HepG2 (cell line): ENCODE data around the gene TTLL11. TPM values are rescaled to one million over a fixed set of nuclear protein-coding genes. Genes with fewer than 3 reads are reported as not detected.

Source experiments
- ATAC-seq: fragments of 200-7000 bp; cut with Tn5 transposase; 3 replicates; pipeline ENCODE4 v1.9.1; 2020; ENCODE audit warnings: mild to moderate bottlenecking, moderate library complexity
- BruUV-seq: library from RNA; stranded (reverse); fragments of 400-500 nt; replicated peaks from 2 replicates; lab custom pipeline; 2021; lab: Mats Ljungman, UMichigan
- CTCF ChIA-PET: fragments of 300-600 bp; formaldehyde crosslinking; extraction: SDS; loops from one replicate; lab custom pipeline; 2021; ENCODE audit warnings: low total read pairs, inconsistent platforms, low intra/inter-chr PET ratio; lab: Yijun Ruan, JAX
- POLR2A ChIA-PET: fragments of 350-600 bp; sonication (Branson Sonifier 250); formaldehyde crosslinking; loops from one replicate; lab custom pipeline; 2020; ENCODE audit warnings: antibody characterized with exemption, inconsistent platforms; lab: Yijun Ruan, JAX
- DNase-seq: peaks from one replicate; pipeline ENCODE4 v3.0.0-alpha.2; 2015; ENCODE audit warnings: low spot score
- FAIRE-seq: peaks from 3 replicates; lab custom pipeline; 2011; peaks lifted over from hg19 to GRCh38; lab: Jason Lieb, UNC
- H2AFZ ChIP-seq: one replicate; pipeline ENCODE4 v1.6.1; 2011; ENCODE audit warnings: low read length, inconsistent platforms
- H3K27ac ChIP-seq: fragments of 300-600 bp; 3 replicates; pipeline ENCODE4 v1.8.0; 2011; ENCODE audit warnings: mixed run types, mild to moderate bottlenecking, mixed read lengths, low read length, inconsistent platforms; ENCODE audit not compliant: insufficient read depth; ENCODE audit errors: extremely low read length
- H3K27me3 ChIP-seq, 2 experiments: fragments of 200-600 bp in 1 of 2; 2 replicates in 1 of 2; 3 replicates in 1 of 2; pipeline versions ENCODE4 v1.6.0 to v1.8.0; 2011; ENCODE audit warnings: low read length in 2 of 2, mild to moderate bottlenecking in 2 of 2, moderate library complexity in 2 of 2, inconsistent platforms in 1 of 2; ENCODE audit not compliant: insufficient read depth in 2 of 2, control insufficient read depth in 1 of 2
- H3K36me3 ChIP-seq, 2 experiments: fragments of 200-600 bp in 1 of 2; replicated peaks in 1 of 2; 2 replicates in 1 of 2; 3 replicates in 1 of 2; pipeline versions ENCODE4 v1.5.1 to v1.8.0; 2011; ENCODE audit warnings: low read length in 2 of 2, inconsistent platforms in 1 of 2; ENCODE audit not compliant: insufficient read depth in 2 of 2, control insufficient read depth in 1 of 2
- H3K4me1 ChIP-seq: 2 replicates; pipeline ENCODE4 v1.5.1; 2012; ENCODE audit warnings: low read length, inconsistent platforms; ENCODE audit not compliant: insufficient read depth
- H3K4me2 ChIP-seq: 2 replicates; pipeline ENCODE4 v1.6.0; 2011; ENCODE audit warnings: low read depth, low read length, inconsistent platforms
- H3K4me3 ChIP-seq, 3 experiments: fragments of 200-600 bp in 1 of 3; sonication (generic), shearing (Covaris generic) in 1 of 3; replicated peaks in 1 of 3; 2 replicates each; pipeline ENCODE4 v1.5.1; 2011 to 2016; ENCODE audit warnings: low read length in 3 of 3, inconsistent platforms in 2 of 3, low read depth in 2 of 3, mild to moderate bottlenecking in 2 of 3, control low read depth in 1 of 3, mixed read lengths in 1 of 3; ENCODE audit not compliant: insufficient read depth in 1 of 3
- H3K79me2 ChIP-seq: one replicate; pipeline ENCODE4 v1.6.1; 2011; ENCODE audit warnings: low read length, inconsistent platforms; ENCODE audit not compliant: insufficient read depth
- H3K9ac ChIP-seq: 2 replicates; pipeline ENCODE4 v1.6.0; 2011; ENCODE audit warnings: mild to moderate bottlenecking, low read depth, low read length, inconsistent platforms; ENCODE audit not compliant: insufficient read depth
- H3K9me3 ChIP-seq: 2 replicates; pipeline ENCODE4 v1.5.1; 2012; ENCODE audit warnings: mild to moderate bottlenecking, low read length
- H4K20me1 ChIP-seq: 2 replicates; pipeline ENCODE4 v1.6.0; 2011; ENCODE audit warnings: inconsistent platforms, mild to moderate bottlenecking, low read length, moderate library complexity; ENCODE audit not compliant: insufficient read depth
- ARNTL ChIP-seq: sonication (generic); formaldehyde crosslinking; IDR thresholded peaks from 2 replicates; pipeline ENCODE4 v1.4.0; 2020; ENCODE audit warnings: mild to moderate bottlenecking, missing genetic modification reagents
- BRCA1 ChIP-seq: sonication (generic); formaldehyde crosslinking; IDR thresholded peaks from 2 replicates; pipeline ENCODE4 v1.4.0; 2020; ENCODE audit warnings: missing genetic modification reagents
- BRD4 ChIP-seq: sonication (generic); formaldehyde crosslinking; IDR thresholded peaks from 2 replicates; pipeline ENCODE4 v1.4.0; 2020; ENCODE audit warnings: missing genetic modification reagents
- ELF1 ChIP-seq: sonication (generic); formaldehyde crosslinking; IDR thresholded peaks from 2 replicates; pipeline ENCODE4 v1.4.0; 2020; ENCODE audit warnings: missing genetic modification reagents
- EZH2 ChIP-seq: conservative IDR thresholded peaks from 2 replicates; pipeline ENCODE4 v1.6.1; 2012; ENCODE audit warnings: mild to moderate bottlenecking, low read depth, low read length, moderate library complexity
- FOSL2 ChIP-seq: sonication (generic); formaldehyde crosslinking; IDR thresholded peaks from 2 replicates; pipeline ENCODE4 v1.4.0; 2020; ENCODE audit warnings: missing genetic modification reagents
- FOXA1 ChIP-seq, 2 experiments: fragments of 450-650 bp in 1 of 2; sonication (generic) in 1 of 2; formaldehyde crosslinking in 1 of 2; IDR thresholded peaks; 2 replicates each; pipeline versions ENCODE4 v1.4.0 to v1.6.1; 2016 to 2020; ENCODE audit warnings: missing genetic modification reagents in 1 of 2
- FOXP1 ChIP-seq, 2 experiments: fragments of 450-650 bp in 1 of 2; IDR thresholded peaks; 2 replicates each; pipeline ENCODE4 v1.6.1; 2017 to 2018; ENCODE audit warnings: antibody characterized with exemption in 1 of 2
- MYNN ChIP-seq: sonication (generic); formaldehyde crosslinking; IDR thresholded peaks from 2 replicates; pipeline ENCODE4 v1.4.0; 2020; ENCODE audit warnings: mild to moderate bottlenecking, low read depth, missing genetic modification reagents
- NFRKB ChIP-seq: fragments of 450-650 bp; IDR thresholded peaks from 2 replicates; pipeline ENCODE4 v1.6.1; 2017
- NR2C2 ChIP-seq: sonication (generic); formaldehyde crosslinking; IDR thresholded peaks from 2 replicates; pipeline ENCODE4 v1.4.0; 2020; ENCODE audit warnings: missing genetic modification reagents, mild to moderate bottlenecking, moderate library complexity, borderline replicate concordance
- PRPF4 ChIP-seq: fragments of 200-400 bp; formaldehyde crosslinking; IDR thresholded peaks from 2 replicates; pipeline ENCODE4 v1.6.1; 2016; ENCODE audit warnings: low read length, low read depth; ENCODE audit not compliant: poor library complexity, severe bottlenecking
- RBFOX2 ChIP-seq: fragments of 200-400 bp; formaldehyde crosslinking; IDR thresholded peaks from 2 replicates; pipeline ENCODE4 v1.6.1; 2017; ENCODE audit warnings: low read depth, mild to moderate bottlenecking, low read length
- SNAPC5 ChIP-seq: sonication (generic); formaldehyde crosslinking; IDR thresholded peaks from 2 replicates; pipeline ENCODE4 v1.8.1; 2023; ENCODE audit warnings: mild to moderate bottlenecking, missing genetic modification reagents, borderline replicate concordance
- THYN1 ChIP-seq: sonication (generic); formaldehyde crosslinking; IDR thresholded peaks from 2 replicates; pipeline ENCODE4 v1.8.1; 2023; ENCODE audit warnings: low read depth, mild to moderate bottlenecking, moderate library complexity, missing genetic modification reagents, borderline replicate concordance
- ZFAT ChIP-seq: sonication (generic); formaldehyde crosslinking; conservative IDR thresholded peaks from 2 replicates; pipeline ENCODE4 v1.8.1; 2023; ENCODE audit warnings: missing genetic modification reagents, inconsistent platforms
- ZNF121 ChIP-seq: sonication (generic); formaldehyde crosslinking; IDR thresholded peaks from 2 replicates; pipeline ENCODE4 v1.5.0; 2020; ENCODE audit warnings: mild to moderate bottlenecking, missing genetic modification reagents
- ZNF337 ChIP-seq: sonication (generic); formaldehyde crosslinking; IDR thresholded peaks from 2 replicates; pipeline ENCODE4 v1.5.1; 2020; ENCODE audit warnings: missing genetic modification reagents, low read depth, mild to moderate bottlenecking, borderline replicate concordance
- ZNF510 ChIP-seq: sonication (generic); formaldehyde crosslinking; IDR thresholded peaks from 2 replicates; pipeline ENCODE4 v1.4.0; 2020; ENCODE audit warnings: low read depth, mild to moderate bottlenecking, missing genetic modification reagents
- ZNF572 ChIP-seq: sonication (generic); formaldehyde crosslinking; IDR thresholded peaks from 2 replicates; pipeline ENCODE4 v1.5.1; 2020; ENCODE audit warnings: mild to moderate bottlenecking, missing genetic modification reagents
- ZNF878 ChIP-seq: sonication (generic); formaldehyde crosslinking; IDR thresholded peaks from 2 replicates; pipeline ENCODE4 v1.8.1; 2023; ENCODE audit warnings: mild to moderate bottlenecking, missing genetic modification reagents, moderate library complexity
- ZSCAN21 ChIP-seq: sonication (generic); formaldehyde crosslinking; IDR thresholded peaks from 2 replicates; pipeline ENCODE4 v1.8.0; 2022; ENCODE audit warnings: mild to moderate bottlenecking, missing genetic modification reagents, moderate library complexity, borderline replicate concordance
- WGBS: methylation state at CpG from one replicate; pipeline ENCODE4 v1.1.6; 2017; ENCODE audit warnings: low lambda C conversion rate; 5-methylcytosine and 5-hydroxymethylcytosine counted together
- in situ Hi-C: cut with HindIII; loops from 2 replicates; pipeline ENCODE4 v1.10.0; 2017; ENCODE audit warnings: low pct_unique_long_range_greater_than_20kb; ENCODE audit not compliant: extremely low pct_ligation_motif_present
- intact Hi-C: fragments of 100-400 bp; cut with micrococcal nuclease; formaldehyde crosslinking; loops from one replicate; pipeline ENCODE4 v1.10.0; 2022; ENCODE audit not compliant: unreplicated experiment
- polyA plus RNA-seq, 8 experiments: library from polyadenylated mRNA; depleted of rRNA in 3 of 8; stranded (reverse) in 7 of 8; unstranded in 1 of 8; fragments of >200 nt; fragmentation: Illumina TruSeq in 4 of 8; extraction: Trizol in 4 of 8; gene quantifications; 2 replicates each; pipeline versions ENCODE4 v1.2.1 to v1.2.3, GENCODE V29; 2011 to 2016; ENCODE audit warnings: low read depth in 4 of 8, missing spikeins in 1 of 8, mixed read lengths in 1 of 8; ENCODE audit not compliant: insufficient read depth in 1 of 8
- total RNA-seq, 5 experiments: library from RNA; depleted of rRNA; stranded (reverse); fragments of >200 nt; fragmentation: Illumina TruSeq; extraction: Trizol; gene quantifications; 2 replicates each; pipeline ENCODE4 v1.2.3, GENCODE V29; 2016; ENCODE audit warnings: low read depth in 1 of 5

Gene TTLL11
- total and polyA plus RNA-seq, 2 of the 13 experiments (the other 11 are each of a cell fraction or from before 2014, with no cell fraction given): 4.5 to 5.2 TPM

- CTCF ChIA-PET: no interaction called here
These were observed 168.4 kb downstream of the TTLL11 start for GRCh38 chr9:121924700-121925099.

GRCh38 chr9:121921444-121921843 is 171.7 kb downstream of the TTLL11 start:
- no peak overlapping the region for H2AFZ ChIP-seq
- DNase-seq: no peak
- H3K79me2 ChIP-seq: no peaks in the 10 kb centered on the region
- peaks cover under 1 to 7% of the 10 kb centered on the region in 2 experiments; a peak in 3 of 5 replicates for H3K27me3 ChIP-seq
- no peak for TF ChIP-seq ZNF337 (CRISPR knock-in tag)
- TF ChIP-seq ZNF878: no peak
- no peak for TF ChIP-seq ELF1 (CRISPR knock-in tag)
- TF ChIP-seq NR2C2 (CRISPR knock-in tag): no peak
- TF ChIP-seq ZNF121: no peak
- TF ChIP-seq ZNF510 (CRISPR knock-in tag): no peak
- no peak for TF ChIP-seq BRCA1 (CRISPR knock-in tag)
- in situ Hi-C loops: no loop called here
- H3K9me3 ChIP-seq: no peaks in the 10 kb centered on the region
- H3K4me1 ChIP-seq: no peaks in the 10 kb centered on the region
- H4K20me1 ChIP-seq: no peaks in the 10 kb centered on the region
- intact Hi-C loops: no loop called here
- no peak overlapping the region for H3K27ac ChIP-seq
- WGBS: 8% methylated on average over 1 of the region's 1 CpG
- no peak for ATAC-seq
- POLR2A ChIA-PET: no interaction called here
- H3K36me3 ChIP-seq: no peaks in the 10 kb centered on the region
- no peak overlapping the region for H3K9ac ChIP-seq
- H3K4me2 ChIP-seq: no peak overlapping the region
- no peak for FAIRE-seq
- BruUV-seq: no TSS peak
- CTCF ChIA-PET: no interaction called here
- H3K4me3 ChIP-seq: no peak overlapping the region

More at GRCh38 chr9:121924700-121925099, 168.4 kb downstream of the TTLL11 start:
- BruUV-seq: no TSS peak
- ATAC-seq (no peak), DNase-seq (no peak), FAIRE-seq (no peak)
- intact Hi-C loops (no loop called here), in situ Hi-C loops (no loop called here)
- H3K79me2 ChIP-seq: no peaks in the 10 kb centered on the region
- H2AFZ ChIP-seq: no peak overlapping the region
- peaks cover 2 to 14% of the 10 kb centered on the region in 2 experiments; a peak in 3 of 5 replicates for H3K27me3 ChIP-seq
- WGBS: 0% methylated on average over 4 of the region's 4 CpGs
- H3K4me1 ChIP-seq: no peaks in the 10 kb centered on the region
- no peak overlapping the region for H3K27ac ChIP-seq
- no peaks in the 10 kb centered on the region for H4K20me1 ChIP-seq
- POLR2A ChIA-PET: no interaction called here
- H3K4me3 ChIP-seq: no peak overlapping the region
- TF ChIP-seq EZH2: no peak
- no peak for TF ChIP-seq FOSL2 (CRISPR knock-in tag)
- TF ChIP-seq FOXP1 (IDR thresholded peaks at IDR 0.05): no peak
- no peak for TF ChIP-seq FOXP1 (CRISPR knock-in tag; IDR thresholded peaks at IDR 0.05)
- no peak for TF ChIP-seq FOXA1 (IDR thresholded peaks at IDR 0.05)
- TF ChIP-seq FOXA1 (CRISPR knock-in tag; IDR thresholded peaks at IDR 0.05): no peak
- TF ChIP-seq NFRKB: no peak
- TF ChIP-seq ZNF121: no peak
- no peak for TF ChIP-seq ARNTL (CRISPR knock-in tag)
- no peak for TF ChIP-seq ZFAT (CRISPR knock-in tag)
- no peak for TF ChIP-seq ZNF572 (CRISPR knock-in tag)
- no peak for TF ChIP-seq RBFOX2
- TF ChIP-seq BRD4 (CRISPR knock-in tag): no peak
- no peak for TF ChIP-seq SNAPC5 (CRISPR knock-in tag)
- TF ChIP-seq ZSCAN21 (CRISPR knock-in tag): no peak
- TF ChIP-seq PRPF4: no peak
- no peak for TF ChIP-seq THYN1 (CRISPR knock-in tag)
- no peak for TF ChIP-seq MYNN (CRISPR knock-in tag)
- no peak overlapping the region for H3K9ac ChIP-seq
- no peaks in the 10 kb centered on the region for H3K9me3 ChIP-seq
- no peak overlapping the region for H3K4me2 ChIP-seq
- H3K36me3 ChIP-seq: no peaks in the 10 kb centered on the region
